HL-60 (cell line): ENCODE data around the gene FAF1.

ENCODE experiments used
- GABPA ChIP-seq: IDR thresholded peaks from 2 replicates; pipeline ENCODE4 v1.6.1; 2012; ENCODE audit warnings: low read depth
- POLR2AphosphoS5 ChIP-seq: IDR thresholded peaks from 2 replicates; pipeline ENCODE4 v1.6.1; 2012; ENCODE audit warnings: low read depth
- TF ChIP-seq, protein P1 (sequence below): IDR thresholded peaks from one replicate; pipeline ENCODE4 v1.5.1; 2011; ENCODE audit warnings: low read length, control low read depth, inconsistent platforms; ENCODE audit not compliant: insufficient read depth
- TF ChIP-seq, protein P2 (sequence below): IDR thresholded peaks from 2 replicates; pipeline ENCODE4 v1.6.1; 2012; ENCODE audit warnings: low read depth; ENCODE audit not compliant: insufficient replicate concordance

DNA sequence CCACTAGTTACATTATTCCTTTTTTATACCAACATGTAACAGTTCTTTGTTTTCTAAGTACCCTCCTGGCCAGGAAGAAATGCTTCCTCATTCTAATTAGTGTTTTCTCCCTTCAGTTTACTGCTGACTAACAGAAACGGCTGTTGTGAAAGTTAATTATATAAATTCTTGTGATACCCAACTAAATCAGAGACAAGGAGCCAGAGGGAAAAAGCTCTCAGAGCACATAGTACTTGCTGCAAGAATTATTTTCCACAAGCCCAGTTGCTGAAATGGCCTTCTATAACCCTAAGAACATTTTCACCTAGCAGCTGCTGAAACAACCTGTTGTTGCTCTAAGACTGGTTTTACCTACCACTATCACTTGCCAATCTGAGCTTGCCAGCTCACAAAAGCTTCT lies 82.4 kb downstream of the FAF1 start:
- TF ChIP-seq, protein P1, sequence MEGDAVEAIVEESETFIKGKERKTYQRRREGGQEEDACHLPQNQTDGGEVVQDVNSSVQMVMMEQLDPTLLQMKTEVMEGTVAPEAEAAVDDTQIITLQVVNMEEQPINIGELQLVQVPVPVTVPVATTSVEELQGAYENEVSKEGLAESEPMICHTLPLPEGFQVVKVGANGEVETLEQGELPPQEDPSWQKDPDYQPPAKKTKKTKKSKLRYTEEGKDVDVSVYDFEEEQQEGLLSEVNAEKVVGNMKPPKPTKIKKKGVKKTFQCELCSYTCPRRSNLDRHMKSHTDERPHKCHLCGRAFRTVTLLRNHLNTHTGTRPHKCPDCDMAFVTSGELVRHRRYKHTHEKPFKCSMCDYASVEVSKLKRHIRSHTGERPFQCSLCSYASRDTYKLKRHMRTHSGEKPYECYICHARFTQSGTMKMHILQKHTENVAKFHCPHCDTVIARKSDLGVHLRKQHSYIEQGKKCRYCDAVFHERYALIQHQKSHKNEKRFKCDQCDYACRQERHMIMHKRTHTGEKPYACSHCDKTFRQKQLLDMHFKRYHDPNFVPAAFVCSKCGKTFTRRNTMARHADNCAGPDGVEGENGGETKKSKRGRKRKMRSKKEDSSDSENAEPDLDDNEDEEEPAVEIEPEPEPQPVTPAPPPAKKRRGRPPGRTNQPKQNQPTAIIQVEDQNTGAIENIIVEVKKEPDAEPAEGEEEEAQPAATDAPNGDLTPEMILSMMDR, result no peak
- TF ChIP-seq, protein P2, sequence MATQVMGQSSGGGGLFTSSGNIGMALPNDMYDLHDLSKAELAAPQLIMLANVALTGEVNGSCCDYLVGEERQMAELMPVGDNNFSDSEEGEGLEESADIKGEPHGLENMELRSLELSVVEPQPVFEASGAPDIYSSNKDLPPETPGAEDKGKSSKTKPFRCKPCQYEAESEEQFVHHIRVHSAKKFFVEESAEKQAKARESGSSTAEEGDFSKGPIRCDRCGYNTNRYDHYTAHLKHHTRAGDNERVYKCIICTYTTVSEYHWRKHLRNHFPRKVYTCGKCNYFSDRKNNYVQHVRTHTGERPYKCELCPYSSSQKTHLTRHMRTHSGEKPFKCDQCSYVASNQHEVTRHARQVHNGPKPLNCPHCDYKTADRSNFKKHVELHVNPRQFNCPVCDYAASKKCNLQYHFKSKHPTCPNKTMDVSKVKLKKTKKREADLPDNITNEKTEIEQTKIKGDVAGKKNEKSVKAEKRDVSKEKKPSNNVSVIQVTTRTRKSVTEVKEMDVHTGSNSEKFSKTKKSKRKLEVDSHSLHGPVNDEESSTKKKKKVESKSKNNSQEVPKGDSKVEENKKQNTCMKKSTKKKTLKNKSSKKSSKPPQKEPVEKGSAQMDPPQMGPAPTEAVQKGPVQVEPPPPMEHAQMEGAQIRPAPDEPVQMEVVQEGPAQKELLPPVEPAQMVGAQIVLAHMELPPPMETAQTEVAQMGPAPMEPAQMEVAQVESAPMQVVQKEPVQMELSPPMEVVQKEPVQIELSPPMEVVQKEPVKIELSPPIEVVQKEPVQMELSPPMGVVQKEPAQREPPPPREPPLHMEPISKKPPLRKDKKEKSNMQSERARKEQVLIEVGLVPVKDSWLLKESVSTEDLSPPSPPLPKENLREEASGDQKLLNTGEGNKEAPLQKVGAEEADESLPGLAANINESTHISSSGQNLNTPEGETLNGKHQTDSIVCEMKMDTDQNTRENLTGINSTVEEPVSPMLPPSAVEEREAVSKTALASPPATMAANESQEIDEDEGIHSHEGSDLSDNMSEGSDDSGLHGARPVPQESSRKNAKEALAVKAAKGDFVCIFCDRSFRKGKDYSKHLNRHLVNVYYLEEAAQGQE, result no peak
- TF ChIP-seq POLR2AphosphoS5, result no peak
- TF ChIP-seq GABPA, result no peak
